H1 (cell line): Measurements from ENCODE around the gene CHD2.

Experiments used
- CREB1 ChIP-seq: IDR thresholded peaks from 2 replicates; pipeline ENCODE4 v1.6.1; 2012; ENCODE audit warnings: inconsistent platforms
- CTCF ChIP-seq, 3 experiments: IDR thresholded peaks; 1 replicate in 2 of 3; 2 replicates in 1 of 3; pipeline versions ENCODE4 v1.5.1 to v1.6.1; 2011; ENCODE audit warnings: low read length in 3 of 3, mild to moderate bottlenecking in 3 of 3, inconsistent platforms in 2 of 3, low read depth in 1 of 3, moderate library complexity in 1 of 3; ENCODE audit not compliant: insufficient read depth in 1 of 3; ENCODE audit errors: control extremely low read depth in 1 of 3
- GABPA ChIP-seq: IDR thresholded peaks from 2 replicates; pipeline ENCODE4 v1.6.1; 2011; ENCODE audit warnings: mild to moderate bottlenecking, low read length, moderate library complexity, borderline replicate concordance; ENCODE audit not compliant: insufficient read depth
- GTF2F1 ChIP-seq: IDR thresholded peaks from 2 replicates; pipeline ENCODE4 v1.6.1; 2012; ENCODE audit warnings: low read depth, low read length, improper control_type of control experiment, borderline replicate concordance
- JUN ChIP-seq: IDR thresholded peaks from 2 replicates; pipeline ENCODE4 v1.6.1; 2011; ENCODE audit warnings: low read depth, mild to moderate bottlenecking, improper control_type of control experiment, low read length
- JUND ChIP-seq: IDR thresholded peaks from 2 replicates; pipeline ENCODE4 v1.6.1; 2011; ENCODE audit warnings: mild to moderate bottlenecking, improper control_type of control experiment, low read length
- MAX ChIP-seq: IDR thresholded peaks from 2 replicates; pipeline ENCODE4 v1.6.1; 2012; ENCODE audit warnings: inconsistent platforms
- POLR2A ChIP-seq, 2 experiments: IDR thresholded peaks; 1 replicate in 1 of 2; 2 replicates in 1 of 2; pipeline ENCODE4 v1.6.1; 2011; ENCODE audit warnings: low read depth in 2 of 2, low read length in 2 of 2, mild to moderate bottlenecking in 2 of 2; ENCODE audit errors: control extremely low read depth in 1 of 2
- RAD21 ChIP-seq, 2 experiments: IDR thresholded peaks in 1 of 2; conservative IDR thresholded peaks in 1 of 2; 2 replicates each; pipeline ENCODE4 v1.6.1; 2011; ENCODE audit warnings: low read depth in 2 of 2, low read length in 2 of 2, improper control_type of control experiment in 1 of 2, inconsistent platforms in 1 of 2, mild to moderate bottlenecking in 1 of 2, moderate library complexity in 1 of 2
- RNF2 ChIP-seq: fragments of 200-900, 300-1000 bp; sonication (generic); IDR thresholded peaks from 2 replicates; pipeline ENCODE4 v1.7.1; 2016; ENCODE audit warnings: borderline replicate concordance, low read depth, mild to moderate bottlenecking, antibody characterized with exemption, low read length; ENCODE audit not compliant: poor library complexity, severe bottlenecking; ENCODE audit errors: missing control alignments

- no peak for TF ChIP-seq GABPA
- no peak for TF ChIP-seq RNF2
- no peak for TF ChIP-seq JUND
- TF ChIP-seq POLR2A (IDR thresholded peaks at IDR 0.05; ENCODE audit: control extremely low read depth in 1 of 2, low read depth in 2 of 2, low read length in 2 of 2): peak in 1 of 2 experiments; percentile 22; a peak in 1 of 3 replicates
- TF ChIP-seq GTF2F1: no peak
- no peak for TF ChIP-seq JUN
- no peak for TF ChIP-seq RAD21 (IDR thresholded peaks at IDR 0.05 in 1 of 2, conservative IDR thresholded peaks at IDR 0.05 in 1 of 2; ENCODE audit: low read depth in 2 of 2, low read length in 2 of 2)
- TF ChIP-seq CREB1: no peak
- no peak for TF ChIP-seq CTCF (IDR thresholded peaks at IDR 0.05; ENCODE audit: control extremely low read depth in 1 of 3, insufficient read depth in 1 of 3, low read depth in 1 of 3, low read length in 3 of 3)
- no peak for TF ChIP-seq MAX
Measured at GRCh38 chr15:93025625-93025982, 125.5 kb downstream of the CHD2 start.
